ENCODE data around the gene TCEAL5.
A peak's percentile ranks its signal among the peaks of the same experiment; 100 is the strongest.
"Not testable (repeated sequence)": the region's sequence is repeated elsewhere in the genome, so short reads cannot be mapped to it uniquely, and the experiment has no call there.

Gene TCEAL5

GRCh38 chrX:103276581-103277002 is at the start of gene TCEAL5:
TCEAL5 (minus strand) TSS chrX:103276750; CDS start chrX:103274563, 2,187 bp downstream.
- DNase-seq = no peak

GRCh38 chrX:103311399-103311780 is 34.8 kb upstream of the TCEAL5 start:
- DNase-seq = no peak

GRCh38 chrX:103310555-103311398 is 34.2 kb upstream of the TCEAL5 start, which contains the start of gene BEX2:
BEX2 (minus strand) TSS chrX:103310990; CDS start chrX:103309976, 1,014 bp downstream.
- DNase-seq = peak; percentile 39 to 78 (median 58)

- DNase-seq = no peak
Measured at GRCh38 chrX:103309860-103310554, 33.5 kb upstream of the TCEAL5 start.

- DNase-seq = not testable (repeated sequence)
Measured at GRCh38 chrX:103305666-103306065, 29.1 kb upstream of the TCEAL5 start.

GRCh38 chrX:103304705-103305104 is 28.2 kb upstream of the TCEAL5 start:
- DNase-seq = no peak

GRCh38 chrX:103293118-103293517 is 16.6 kb upstream of the TCEAL5 start:
- no peak for DNase-seq

- DNase-seq = no peak
Measured at GRCh38 chrX:103279624-103280023, 3.1 kb upstream of the TCEAL5 start.

- no peak for DNase-seq
Measured at GRCh38 chrX:103275947-103276567, 493 bp downstream of the TCEAL5 start.

- DNase-seq = no peak
Measured at GRCh38 chrX:103274284-103274683, 2.3 kb downstream of the TCEAL5 start.

- no peak for DNase-seq
Measured at GRCh38 chrX:103258275-103258674, 18.3 kb downstream of the TCEAL5 start.

- DNase-seq = no peak
Measured at GRCh38 chrX:103256651-103257050, 19.9 kb downstream of the TCEAL5 start.

- peak; percentile 0 to 20 (median 2) for DNase-seq
Measured at GRCh38 chrX:103254921-103255493, 21.5 kb downstream of the TCEAL5 start, which contains the start of gene TCEAL8. TCEAL8 (minus strand) TSS chrX:103255155; CDS start chrX:103253979, 1,176 bp downstream.

GRCh38 chrX:103254171-103254824 is 22.3 kb downstream of the TCEAL5 start:
- DNase-seq = peak in 2 of 4 experiments; percentile 1 to 3

GRCh38 chrX:103253608-103254007 is 22.9 kb downstream of the TCEAL5 start:
- no peak for DNase-seq

GRCh38 chrX:103250977-103251376 is 25.6 kb downstream of the TCEAL5 start:
- DNase-seq = no peak

GRCh38 chrX:103249805-103250204 is 26.7 kb downstream of the TCEAL5 start:
- no peak for DNase-seq

GRCh38 chrX:103248553-103248952 is 28.0 kb downstream of the TCEAL5 start:
- no peak for DNase-seq

GRCh38 chrX:103240155-103240554 is 36.4 kb downstream of the TCEAL5 start:
- DNase-seq = no peak

- DNase-seq = no peak
Measured at GRCh38 chrX:103236296-103236695, 40.3 kb downstream of the TCEAL5 start.

- DNase-seq = not testable (repeated sequence)
Measured at GRCh38 chrX:103235608-103236007, 40.9 kb downstream of the TCEAL5 start.

GRCh38 chrX:103234869-103235268 is 41.7 kb downstream of the TCEAL5 start:
- DNase-seq = no peak
